Activated CD4-positive, CD25-positive, alpha-beta regulatory T cell treated with anti-CD3 and anti-CD28 coated beads, Interleukin-2, amount 50 U/mL, for 72 hours (primary cell): ENCODE results near the gene ZNF626.
"Not testable (repeated sequence)": the region's sequence is repeated elsewhere in the genome, so short reads cannot be mapped to it uniquely, and the experiment has no call there.

Experiments
- DNase-seq: peaks from one replicate; pipeline ENCODE4 v3.0.0; 2021

The ZNF626 gene

GRCh38 chr19:20661150-20661819 lies at the start of gene ZNF626:
ZNF626 (minus strand) TSS chr19:20661571; CDS start chr19:20661446, 125 bp downstream.
- DNase-seq = peak; percentile 87

GRCh38 chr19:20669263-20669662 lies 7.9 kb upstream of the ZNF626 start:
- no peak for DNase-seq

- DNase-seq = no peak
These were observed 5.9 kb upstream of the ZNF626 start for GRCh38 chr19:20667281-20667680.

- no peak for DNase-seq
These were observed 3.8 kb upstream of the ZNF626 start for GRCh38 chr19:20664901-20665781.

- DNase-seq = not testable (repeated sequence)
These were observed 3.1 kb upstream of the ZNF626 start for GRCh38 chr19:20664475-20664874.

GRCh38 chr19:20662421-20663105 lies 1.2 kb upstream of the ZNF626 start:
- no peak for DNase-seq

- no peak for DNase-seq
These were observed 764 bp downstream of the ZNF626 start for GRCh38 chr19:20660473-20661140.

- DNase-seq = no peak
These were observed 20.8 kb downstream of the ZNF626 start for GRCh38 chr19:20640545-20640944.

- DNase-seq = no peak
These were observed 21.3 kb downstream of the ZNF626 start for GRCh38 chr19:20640023-20640422.

- DNase-seq = not testable (repeated sequence)
These were observed 36.8 kb downstream of the ZNF626 start for GRCh38 chr19:20624560-20624959.

GRCh38 chr19:20616071-20616470 lies 45.3 kb downstream of the ZNF626 start:
- no peak for DNase-seq

- not testable (repeated sequence) for DNase-seq
These were observed 46.4 kb downstream of the ZNF626 start for GRCh38 chr19:20614971-20615370.

- DNase-seq = no peak
These were observed 48.6 kb downstream of the ZNF626 start for GRCh38 chr19:20612711-20613316.

GRCh38 chr19:20611866-20612265 lies 49.5 kb downstream of the ZNF626 start:
- DNase-seq = no peak

GRCh38 chr19:20607943-20608342 lies 53.4 kb downstream of the ZNF626 start:
- no peak for DNase-seq
